Measurements from ENCODE around the gene PIK3R6.

DNA sequence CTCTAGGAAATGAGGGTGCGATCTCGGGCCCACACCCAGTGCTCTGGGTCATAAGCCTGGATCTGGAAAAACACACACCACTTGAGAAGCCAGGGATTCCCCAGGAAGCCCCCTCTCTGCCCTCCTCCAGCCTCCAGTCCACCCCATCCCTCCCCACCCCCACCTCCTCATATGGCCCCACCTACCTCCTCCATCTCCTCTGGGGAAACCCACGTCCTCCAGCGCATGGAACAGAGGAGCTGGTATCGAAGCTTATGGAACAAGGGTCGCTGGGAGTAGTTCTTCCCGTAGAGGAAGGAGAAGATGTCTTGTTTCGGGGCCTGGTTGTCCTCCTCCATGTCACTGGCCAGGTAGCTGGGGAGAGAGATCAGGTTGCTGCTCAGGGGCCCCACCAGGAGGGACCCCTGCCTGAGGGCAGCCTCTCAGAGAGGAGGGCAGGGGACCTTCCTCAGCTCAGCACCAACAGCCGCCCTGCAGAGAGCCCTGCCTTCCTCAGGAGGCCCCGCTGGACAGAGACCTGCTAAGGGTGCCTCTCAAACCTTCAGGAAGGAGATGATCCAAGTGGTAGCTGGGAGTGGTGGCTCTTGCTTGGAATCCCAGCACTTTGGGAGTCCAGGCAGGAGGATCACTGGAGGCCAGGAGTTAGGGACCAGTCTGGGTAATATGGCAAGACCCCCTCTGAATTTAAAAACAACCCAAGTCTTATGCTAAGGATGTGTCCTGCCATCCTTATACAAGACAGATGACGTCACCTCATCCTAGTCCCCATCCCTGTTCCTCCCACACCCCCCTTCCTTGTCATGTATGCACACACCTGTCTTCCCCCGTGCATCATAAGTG is 114.1 kb downstream of the PIK3R6 start:
- TF ChIP-seq FOXA1 (IDR thresholded peaks at IDR 0.05) (no peak), FOXM1 (IDR thresholded peaks at IDR 0.05; ENCODE audit: borderline replicate concordance) (no peak), BHLHE40 (IDR thresholded peaks at IDR 0.05; ENCODE audit: borderline replicate concordance) (no peak), ZNF384 (IDR thresholded peaks at IDR 0.05) (no peak), SUZ12 (IDR thresholded peaks at IDR 0.05) (no peak), HDGF (IDR thresholded peaks at IDR 0.05; ENCODE audit: borderline replicate concordance) (no peak), CTBP1 (IDR thresholded peaks at IDR 0.05; ENCODE audit: borderline replicate concordance) (no peak), FOXK2 (IDR thresholded peaks at IDR 0.05) (no peak)
- TF ChIP-seq, protein P1, sequence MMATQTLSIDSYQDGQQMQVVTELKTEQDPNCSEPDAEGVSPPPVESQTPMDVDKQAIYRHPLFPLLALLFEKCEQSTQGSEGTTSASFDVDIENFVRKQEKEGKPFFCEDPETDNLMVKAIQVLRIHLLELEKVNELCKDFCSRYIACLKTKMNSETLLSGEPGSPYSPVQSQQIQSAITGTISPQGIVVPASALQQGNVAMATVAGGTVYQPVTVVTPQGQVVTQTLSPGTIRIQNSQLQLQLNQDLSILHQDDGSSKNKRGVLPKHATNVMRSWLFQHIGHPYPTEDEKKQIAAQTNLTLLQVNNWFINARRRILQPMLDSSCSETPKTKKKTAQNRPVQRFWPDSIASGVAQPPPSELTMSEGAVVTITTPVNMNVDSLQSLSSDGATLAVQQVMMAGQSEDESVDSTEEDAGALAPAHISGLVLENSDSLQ (IDR thresholded peaks at IDR 0.05), result no peak

Measured in HEK293T (cell line).